ENCODE results near the gene SH3RF2. TPM values are rescaled to one million over a fixed set of nuclear protein-coding genes. Genes with fewer than 3 reads are reported as not detected.

SH3RF2 gene
- total and polyA plus RNA-seq, 10 of the 15 experiments (the other 5 are each of a cell fraction or from before 2014, with no cell fraction given): 0.15 TPM; not detected in 9

GRCh38 chr5:146052780-146053179 lies 116.4 kb downstream of the SH3RF2 start:
- Histone ChIP-seq H3K4me1 (ENCODE audit: control insufficient read depth, insufficient read depth, low read length) (no peaks in the 10 kb centered on the region), H3K4me3 (no peak overlapping the region), H3K36me3 (ENCODE audit: control insufficient read depth in 2 of 2, insufficient read depth in 2 of 2, low read length in 1 of 2) (no peaks in the 10 kb centered on the region), H3K4me2 (ENCODE audit: control insufficient read depth, insufficient read depth) (no peak overlapping the region), H3K27ac (ENCODE audit: control insufficient read depth, insufficient read depth) (no peak overlapping the region), H3K27me3 (replicated peaks in 1 of 2; ENCODE audit: control insufficient read depth in 2 of 2, insufficient read depth in 2 of 2, low read length in 1 of 2) (no peaks in the 10 kb centered on the region; a peak in 2 of 4 replicates), H3K9me3 (replicated peaks; ENCODE audit: control insufficient read depth, insufficient read depth, low read length) (no peaks in the 10 kb centered on the region), H4K20me1 (ENCODE audit: control insufficient read depth, insufficient read depth) (no peaks in the 10 kb centered on the region), H2AFZ (ENCODE audit: control insufficient read depth, low read depth, low read length) (no peak overlapping the region), H3K9ac (ENCODE audit: control insufficient read depth, insufficient read depth, low read length) (no peak overlapping the region), H3K79me2 (ENCODE audit: control insufficient read depth, insufficient read depth, low read length) (no peaks in the 10 kb centered on the region)
- ATAC-seq: peak; percentile 70
- ChIA-PET POLR2A (no interaction called here), SMC1A (ENCODE audit: uncharacterized antibody, unreplicated experiment) (no interaction called here), RAD21 (ENCODE audit: unreplicated experiment) (no interaction called here), CTCF (no interaction called here)
- FAIRE-seq: no peak
- in situ Hi-C loops (cut with MboI): no loop called here
- TF ChIP-seq, protein P1, sequence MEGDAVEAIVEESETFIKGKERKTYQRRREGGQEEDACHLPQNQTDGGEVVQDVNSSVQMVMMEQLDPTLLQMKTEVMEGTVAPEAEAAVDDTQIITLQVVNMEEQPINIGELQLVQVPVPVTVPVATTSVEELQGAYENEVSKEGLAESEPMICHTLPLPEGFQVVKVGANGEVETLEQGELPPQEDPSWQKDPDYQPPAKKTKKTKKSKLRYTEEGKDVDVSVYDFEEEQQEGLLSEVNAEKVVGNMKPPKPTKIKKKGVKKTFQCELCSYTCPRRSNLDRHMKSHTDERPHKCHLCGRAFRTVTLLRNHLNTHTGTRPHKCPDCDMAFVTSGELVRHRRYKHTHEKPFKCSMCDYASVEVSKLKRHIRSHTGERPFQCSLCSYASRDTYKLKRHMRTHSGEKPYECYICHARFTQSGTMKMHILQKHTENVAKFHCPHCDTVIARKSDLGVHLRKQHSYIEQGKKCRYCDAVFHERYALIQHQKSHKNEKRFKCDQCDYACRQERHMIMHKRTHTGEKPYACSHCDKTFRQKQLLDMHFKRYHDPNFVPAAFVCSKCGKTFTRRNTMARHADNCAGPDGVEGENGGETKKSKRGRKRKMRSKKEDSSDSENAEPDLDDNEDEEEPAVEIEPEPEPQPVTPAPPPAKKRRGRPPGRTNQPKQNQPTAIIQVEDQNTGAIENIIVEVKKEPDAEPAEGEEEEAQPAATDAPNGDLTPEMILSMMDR (IDR thresholded peaks at IDR 0.05 in 2 of 3, conservative IDR thresholded peaks at IDR 0.05 in 1 of 3; ENCODE audit: control insufficient read depth in 2 of 3, extremely low read depth in 1 of 3, insufficient read depth in 1 of 3, low read depth in 3 of 3, low read length in 3 of 3): peak; percentile 16 to 39 (median 26); a peak in 4 of 6 replicates
- TF ChIP-seq ZBED1 (IDR thresholded peaks at IDR 0.05; ENCODE audit: borderline replicate concordance): no peak
- TF ChIP-seq RAD21 (IDR thresholded peaks at IDR 0.05; ENCODE audit: insufficient read depth, low read depth, low read length): peak; percentile 34; the same call in 1 of the 2 replicates
- no peak for DNase-seq (ENCODE audit: low read depth, low spot score)
- BruUV-seq (replicated peaks): no TSS peak
- intact Hi-C loops (cut with micrococcal nuclease; ENCODE audit: unreplicated experiment): loop anchor here (10.0 kb wide), 1 partner anchor 1848 kb away; no protein-coding TSS in a partner anchor

DNA sequence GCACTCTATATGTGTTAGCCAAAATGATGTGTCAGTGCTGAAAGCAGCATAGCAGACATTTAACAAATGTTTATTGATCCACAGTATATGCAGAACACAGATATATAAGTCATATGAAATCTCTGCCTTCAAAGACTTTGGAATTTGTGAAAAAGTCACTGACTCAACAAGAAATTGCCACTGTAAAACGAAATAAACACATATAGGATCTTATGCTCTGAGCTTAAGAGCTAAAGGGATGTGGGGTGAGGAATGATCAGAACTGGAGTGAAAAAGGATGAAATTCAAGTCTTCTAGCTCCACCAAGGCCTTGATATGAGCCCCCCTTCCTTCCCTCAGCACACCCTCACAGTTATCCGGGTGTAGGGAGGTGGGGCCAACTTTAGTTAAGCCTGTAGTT lies 119.1 kb downstream of the SH3RF2 start:
- BruUV-seq (replicated peaks): no TSS peak
- no peak overlapping the region for H3K27ac ChIP-seq (ENCODE audit: control insufficient read depth, insufficient read depth)
- H3K9ac ChIP-seq (ENCODE audit: control insufficient read depth, insufficient read depth, low read length): no peak overlapping the region
- in situ Hi-C loops (cut with MboI): no loop called here
- H2AFZ ChIP-seq (ENCODE audit: control insufficient read depth, low read depth, low read length): no peak overlapping the region
- 0% methylated on average over 2 of the region's 2 CpGs for WGBS (ENCODE audit: insufficient coverage, insufficient replicate concordance, low lambda C conversion rate, missing lambda C conversion rate)
- no peaks in the 10 kb centered on the region for H4K20me1 ChIP-seq (ENCODE audit: control insufficient read depth, insufficient read depth)
- ChIA-PET CTCF (no interaction called here), POLR2A (no interaction called here), SMC1A (ENCODE audit: uncharacterized antibody, unreplicated experiment) (no interaction called here), RAD21 (ENCODE audit: unreplicated experiment) (no interaction called here)
- ATAC-seq (no peak), FAIRE-seq (no peak), DNase-seq (ENCODE audit: low read depth, low spot score) (no peak)
- no peaks in the 10 kb centered on the region for H3K79me2 ChIP-seq (ENCODE audit: control insufficient read depth, insufficient read depth, low read length)
- H3K36me3 ChIP-seq (ENCODE audit: control insufficient read depth in 2 of 2, insufficient read depth in 2 of 2, low read length in 1 of 2): no peaks in the 10 kb centered on the region
- no peaks in the 10 kb centered on the region for H3K9me3 ChIP-seq (replicated peaks; ENCODE audit: control insufficient read depth, insufficient read depth, low read length)
- H3K4me2 ChIP-seq (ENCODE audit: control insufficient read depth, insufficient read depth): no peak overlapping the region
- intact Hi-C loops (cut with micrococcal nuclease; ENCODE audit: unreplicated experiment): loop anchor here (10.0 kb wide), 1 partner anchor 1851 kb away; no protein-coding TSS in a partner anchor
- no peaks in the 10 kb centered on the region for H3K4me1 ChIP-seq (ENCODE audit: control insufficient read depth, insufficient read depth, low read length)
- no peaks in the 10 kb centered on the region; a peak in 3 of 4 replicates for H3K27me3 ChIP-seq (replicated peaks in 1 of 2; ENCODE audit: control insufficient read depth in 2 of 2, insufficient read depth in 2 of 2, low read length in 1 of 2)
- H3K4me3 ChIP-seq: no peak overlapping the region
- TF ChIP-seq ZNF217 (IDR thresholded peaks at IDR 0.05) (no peak), SRF (IDR thresholded peaks at IDR 0.05; ENCODE audit: low read depth in 2 of 2, low read length in 2 of 2) (no peak), USF2 (IDR thresholded peaks at IDR 0.05; ENCODE audit: borderline replicate concordance, low read depth, low read length) (no peak), NBN (IDR thresholded peaks at IDR 0.05) (no peak), TAF1 (IDR thresholded peaks at IDR 0.05; ENCODE audit: borderline replicate concordance, low read depth, low read length) (no peak), CEBPB (IDR thresholded peaks at IDR 0.05; ENCODE audit: borderline replicate concordance in 1 of 2, low read depth in 2 of 2, low read length in 2 of 2) (no peak), SPI1 (IDR thresholded peaks at IDR 0.05; ENCODE audit: borderline replicate concordance, insufficient read depth, low read depth, low read length) (no peak), TCF12 (IDR thresholded peaks at IDR 0.05; ENCODE audit: low read depth, low read length) (no peak), PAX5 (IDR thresholded peaks at IDR 0.05; ENCODE audit: borderline replicate concordance, low read depth, low read length) (no peak)
- TF ChIP-seq, protein P2, sequence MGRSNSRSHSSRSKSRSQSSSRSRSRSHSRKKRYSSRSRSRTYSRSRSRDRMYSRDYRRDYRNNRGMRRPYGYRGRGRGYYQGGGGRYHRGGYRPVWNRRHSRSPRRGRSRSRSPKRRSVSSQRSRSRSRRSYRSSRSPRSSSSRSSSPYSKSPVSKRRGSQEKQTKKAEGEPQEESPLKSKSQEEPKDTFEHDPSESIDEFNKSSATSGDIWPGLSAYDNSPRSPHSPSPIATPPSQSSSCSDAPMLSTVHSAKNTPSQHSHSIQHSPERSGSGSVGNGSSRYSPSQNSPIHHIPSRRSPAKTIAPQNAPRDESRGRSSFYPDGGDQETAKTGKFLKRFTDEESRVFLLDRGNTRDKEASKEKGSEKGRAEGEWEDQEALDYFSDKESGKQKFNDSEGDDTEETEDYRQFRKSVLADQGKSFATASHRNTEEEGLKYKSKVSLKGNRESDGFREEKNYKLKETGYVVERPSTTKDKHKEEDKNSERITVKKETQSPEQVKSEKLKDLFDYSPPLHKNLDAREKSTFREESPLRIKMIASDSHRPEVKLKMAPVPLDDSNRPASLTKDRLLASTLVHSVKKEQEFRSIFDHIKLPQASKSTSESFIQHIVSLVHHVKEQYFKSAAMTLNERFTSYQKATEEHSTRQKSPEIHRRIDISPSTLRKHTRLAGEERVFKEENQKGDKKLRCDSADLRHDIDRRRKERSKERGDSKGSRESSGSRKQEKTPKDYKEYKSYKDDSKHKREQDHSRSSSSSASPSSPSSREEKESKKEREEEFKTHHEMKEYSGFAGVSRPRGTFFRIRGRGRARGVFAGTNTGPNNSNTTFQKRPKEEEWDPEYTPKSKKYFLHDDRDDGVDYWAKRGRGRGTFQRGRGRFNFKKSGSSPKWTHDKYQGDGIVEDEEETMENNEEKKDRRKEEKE (IDR thresholded peaks at IDR 0.05): no peak

All from GM12878 (cell line).